GM12878 (cell line): ENCODE results near the gene CFAP54. TPM values are rescaled to one million over a fixed set of nuclear protein-coding genes. Genes with fewer than 3 reads are reported as not detected.

Source experiments
- ATAC-seq: fragments of 200-7000 bp; cut with Tn5 transposase; 3 replicates; pipeline ENCODE4 v1.9.1; 2020; ENCODE audit warnings: mild to moderate bottlenecking, moderate library complexity
- BruUV-seq: library from RNA; stranded (reverse); fragments of 400-500 nt; replicated peaks from 2 replicates; lab custom pipeline; 2021; lab: Mats Ljungman, UMichigan
- CTCF ChIA-PET: fragments of 300-600 bp; sonication (Branson Sonifier 250); formaldehyde crosslinking; extraction: SDS; loops from one replicate; lab custom pipeline; 2021; ENCODE audit warnings: inconsistent platforms; lab: Yijun Ruan, JAX
- POLR2A ChIA-PET: fragments of 350-600 bp; formaldehyde crosslinking; extraction: SDS; loops from one replicate; lab custom pipeline; 2021; ENCODE audit warnings: inconsistent platforms; lab: Charles Lee
- RAD21 ChIA-PET: fragments of 300-600 bp; sonication (Branson Sonifier 250); formaldehyde crosslinking; loops from one replicate; lab custom pipeline; 2023; ENCODE audit warnings: antibody characterized with exemption; ENCODE audit not compliant: unreplicated experiment; lab: Charles Lee
- SMC1A ChIA-PET: fragments of 300-600 bp; sonication (Branson Sonifier 250); formaldehyde crosslinking; loops from one replicate; lab custom pipeline; 2023; ENCODE audit not compliant: unreplicated experiment, uncharacterized antibody; lab: Charles Lee
- DNase-seq: peaks from one replicate; pipeline ENCODE4 v3.0.0-alpha.2; 2011; ENCODE audit warnings: low read depth, low spot score
- FAIRE-seq: peaks from 3 replicates; lab custom pipeline; 2011; peaks lifted over from hg19 to GRCh38; lab: Jason Lieb, UNC
- H2AFZ ChIP-seq: 2 replicates; pipeline ENCODE4 v1.6.0; 2011; ENCODE audit warnings: low read depth, low read length, control low read depth; ENCODE audit not compliant: control insufficient read depth
- H3K27ac ChIP-seq: 2 replicates; pipeline ENCODE4 v1.5.1; 2011; ENCODE audit warnings: control low read depth; ENCODE audit not compliant: control insufficient read depth, insufficient read depth
- H3K27me3 ChIP-seq, 2 experiments: replicated peaks in 1 of 2; 2 replicates each; pipeline versions ENCODE4 v1.6.0 to v1.6.1; 2011; ENCODE audit warnings: low read length in 1 of 2; ENCODE audit not compliant: control insufficient read depth in 2 of 2, insufficient read depth in 2 of 2
- H3K36me3 ChIP-seq, 2 experiments: 2 replicates each; pipeline ENCODE4 v1.5.1; 2011; ENCODE audit warnings: low read length in 1 of 2; ENCODE audit not compliant: control insufficient read depth in 2 of 2, insufficient read depth in 2 of 2
- H3K4me1 ChIP-seq: 2 replicates; pipeline ENCODE4 v1.6.1; 2011; ENCODE audit warnings: mild to moderate bottlenecking, low read length, moderate library complexity, mixed read lengths; ENCODE audit not compliant: control insufficient read depth, insufficient read depth
- H3K4me2 ChIP-seq: 2 replicates; pipeline ENCODE4 v1.6.0; 2011; ENCODE audit warnings: control low read depth; ENCODE audit not compliant: control insufficient read depth, insufficient read depth
- H3K4me3 ChIP-seq: fragments of 200-600 bp; sonication (generic); 2 replicates; pipeline ENCODE4 v1.5.1; 2016
- H3K79me2 ChIP-seq: 2 replicates; pipeline ENCODE4 v1.6.0; 2011; ENCODE audit warnings: low read length; ENCODE audit not compliant: control insufficient read depth, insufficient read depth
- H3K9ac ChIP-seq: 2 replicates; pipeline ENCODE4 v1.8.0; 2011; ENCODE audit warnings: low read length, control low read depth, mixed read lengths; ENCODE audit not compliant: control insufficient read depth, insufficient read depth
- H3K9me3 ChIP-seq: replicated peaks from 3 replicates; pipeline ENCODE4 v1.5.1; 2011; ENCODE audit warnings: mild to moderate bottlenecking, low read length; ENCODE audit not compliant: control insufficient read depth, insufficient read depth
- H4K20me1 ChIP-seq: 2 replicates; pipeline ENCODE4 v1.6.0; 2011; ENCODE audit not compliant: control insufficient read depth, insufficient read depth
- CBX5 ChIP-seq: sonication (generic); IDR thresholded peaks from 2 replicates; pipeline ENCODE4 v1.6.1; 2016; ENCODE audit warnings: low read depth, moderate library complexity, mild to moderate bottlenecking, inconsistent platforms
- CEBPB ChIP-seq, 2 experiments: fragments of 150-350 bp in 1 of 2; IDR thresholded peaks; 2 replicates each; pipeline ENCODE4 v1.6.1; 2012 to 2014; ENCODE audit warnings: low read depth in 2 of 2, low read length in 2 of 2, borderline replicate concordance in 1 of 2, inconsistent platforms in 1 of 2
- CHD4 ChIP-seq: fragments of 200-600 bp; sonication (generic); IDR thresholded peaks from 2 replicates; pipeline ENCODE4 v1.6.1; 2016; ENCODE audit warnings: mild to moderate bottlenecking
- CREM ChIP-seq: IDR thresholded peaks from 2 replicates; pipeline ENCODE4 v1.6.1; 2014; ENCODE audit warnings: antibody characterized with exemption, low read depth
- MEF2B ChIP-seq: fragments of 450-650 bp; IDR thresholded peaks from 2 replicates; pipeline ENCODE4 v1.6.1; 2018; ENCODE audit warnings: mild to moderate bottlenecking, moderate library complexity; ENCODE audit not compliant: partially characterized antibody, poor library complexity, severe bottlenecking
- MXI1 ChIP-seq: fragments of 150-350 bp; IDR thresholded peaks from 2 replicates; pipeline ENCODE4 v1.6.1; 2011; ENCODE audit warnings: low read depth, mild to moderate bottlenecking, inconsistent platforms, low read length, improper control_type of control experiment
- PAX5 ChIP-seq: IDR thresholded peaks from 2 replicates; pipeline ENCODE4 v1.6.1; 2011; ENCODE audit warnings: low read depth, low read length, borderline replicate concordance
- WGBS: methylation state at CpG from one replicate; pipeline ENCODE4 v1.1.6; 2016; ENCODE audit warnings: low lambda C conversion rate; ENCODE audit not compliant: insufficient replicate concordance, insufficient coverage; ENCODE audit errors: missing lambda C conversion rate; 5-methylcytosine and 5-hydroxymethylcytosine counted together
- in situ Hi-C: fragments of 300-500 bp; cut with MboI; formaldehyde crosslinking; loops from 9 replicates; pipeline ENCODE4 v1.14.3; 2018; ENCODE audit warnings: mixed read lengths
- intact Hi-C: fragments of 100-400 bp; cut with micrococcal nuclease; formaldehyde crosslinking; loops from one replicate; pipeline ENCODE4 v1.14.2; 2022; ENCODE audit not compliant: unreplicated experiment
- polyA plus RNA-seq, 11 experiments: library from polyadenylated mRNA; depleted of rRNA in 4 of 11; unstranded in 6 of 11; stranded (reverse) in 5 of 11; fragments of >200 nt; fragmentation: Nextera tagmentation in 4 of 11; fragmentation: Illumina TruSeq in 1 of 11; extraction: Ambion mirVana in 4 of 11; extraction: Trizol in 1 of 11; gene quantifications; 1 replicate in 1 of 11; 2 replicates in 10 of 11; pipeline versions ENCODE4 v1.2.1 to v1.2.3, GENCODE V29; 2011 to 2016; ENCODE audit warnings: inconsistent platforms in 2 of 11, missing spikeins in 2 of 11, low read depth in 1 of 11
- total RNA-seq, 4 experiments: library from RNA; depleted of rRNA in 3 of 4; stranded (reverse); fragments of >200 nt in 3 of 4; fragmentation: Illumina TruSeq in 1 of 4; extraction: Trizol in 1 of 4; gene quantifications; 2 replicates each; pipeline versions ENCODE4 v1.2.1 to v1.2.3, GENCODE V29; 2013 to 2021
- TF ChIP-seq, protein P1 (sequence below): IDR thresholded peaks from 2 replicates; pipeline ENCODE4 v1.6.1; 2012; ENCODE audit warnings: low read depth, low read length, improper control_type of control experiment
- TF ChIP-seq, protein P2 (sequence below): fragments of 450-650 bp; IDR thresholded peaks from 2 replicates; pipeline ENCODE4 v1.6.1; 2017; ENCODE audit warnings: borderline replicate concordance
- TF ChIP-seq, protein P3 (sequence below): IDR thresholded peaks from 2 replicates; pipeline ENCODE4 v1.6.1; 2012; ENCODE audit warnings: low read depth, low read length, improper control_type of control experiment
- TF ChIP-seq, protein P4 (sequence below): fragments of 450-650 bp; IDR thresholded peaks from 2 replicates; pipeline ENCODE4 v1.6.1; 2018; ENCODE audit warnings: borderline replicate concordance, mild to moderate bottlenecking; ENCODE audit not compliant: partially characterized antibody
- TF ChIP-seq, protein P5 (sequence below): fragments of 450-650 bp; conservative IDR thresholded peaks from 2 replicates; pipeline ENCODE4 v1.6.1; 2017; ENCODE audit warnings: mild to moderate bottlenecking, moderate library complexity

CFAP54 gene
- total and polyA plus RNA-seq, 10 of the 15 experiments (the other 5 are each of a cell fraction or from before 2014, with no cell fraction given) = 0.19 to 1.5 (median 0.56) TPM

DNA sequence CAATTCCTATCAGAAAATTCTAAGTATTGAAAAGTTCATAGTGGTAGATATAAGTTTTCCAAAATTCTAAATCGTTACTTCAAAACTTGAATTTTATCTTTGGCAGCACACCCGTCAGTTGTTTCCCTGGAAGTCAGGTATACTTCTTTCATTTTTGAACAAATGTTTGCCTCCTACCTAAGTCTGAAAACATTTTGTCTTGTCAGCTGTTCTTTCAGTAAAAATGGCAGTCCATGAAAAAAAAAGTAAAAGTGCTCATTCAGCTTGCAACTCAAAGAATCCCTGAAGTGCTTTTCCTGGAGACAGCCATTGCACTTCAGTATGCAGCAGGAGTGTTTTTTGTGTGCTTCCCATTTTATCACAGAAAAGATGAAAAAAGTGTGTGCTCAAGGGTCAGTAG is 287.5 kb downstream of the CFAP54 start:
- in situ Hi-C loops = no loop called here
- no TSS peak for BruUV-seq
- Histone ChIP-seq H3K9me3 (no peaks in the 10 kb centered on the region), H2AFZ (no peak overlapping the region), H3K4me2 (no peak overlapping the region), H3K36me3 (no peaks in the 10 kb centered on the region), H3K9ac (no peak overlapping the region), H4K20me1 (no peaks in the 10 kb centered on the region), H3K27me3 (no peaks in the 10 kb centered on the region), H3K27ac (no peak overlapping the region), H3K4me3 (no peak overlapping the region), H3K4me1 (no peaks in the 10 kb centered on the region), H3K79me2 (no peaks in the 10 kb centered on the region)
- ChIA-PET RAD21 (no interaction called here), SMC1A (interaction anchor here (0.6 kb wide), 1 partner anchor 280 kb away, joined by 3 read pairs; no protein-coding TSS in a partner anchor), CTCF (interaction anchor here (0.7 kb wide), 1 partner anchor 1333 kb away, joined by 3 read pairs; no protein-coding TSS in a partner anchor), POLR2A (no interaction called here)
- TF ChIP-seq, protein P1, sequence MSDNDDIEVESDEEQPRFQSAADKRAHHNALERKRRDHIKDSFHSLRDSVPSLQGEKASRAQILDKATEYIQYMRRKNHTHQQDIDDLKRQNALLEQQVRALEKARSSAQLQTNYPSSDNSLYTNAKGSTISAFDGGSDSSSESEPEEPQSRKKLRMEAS = no peak
- TF ChIP-seq, protein P2, sequence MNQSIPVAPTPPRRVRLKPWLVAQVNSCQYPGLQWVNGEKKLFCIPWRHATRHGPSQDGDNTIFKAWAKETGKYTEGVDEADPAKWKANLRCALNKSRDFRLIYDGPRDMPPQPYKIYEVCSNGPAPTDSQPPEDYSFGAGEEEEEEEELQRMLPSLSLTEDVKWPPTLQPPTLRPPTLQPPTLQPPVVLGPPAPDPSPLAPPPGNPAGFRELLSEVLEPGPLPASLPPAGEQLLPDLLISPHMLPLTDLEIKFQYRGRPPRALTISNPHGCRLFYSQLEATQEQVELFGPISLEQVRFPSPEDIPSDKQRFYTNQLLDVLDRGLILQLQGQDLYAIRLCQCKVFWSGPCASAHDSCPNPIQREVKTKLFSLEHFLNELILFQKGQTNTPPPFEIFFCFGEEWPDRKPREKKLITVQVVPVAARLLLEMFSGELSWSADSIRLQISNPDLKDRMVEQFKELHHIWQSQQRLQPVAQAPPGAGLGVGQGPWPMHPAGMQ = no peak
- TF ChIP-seq, protein P3, sequence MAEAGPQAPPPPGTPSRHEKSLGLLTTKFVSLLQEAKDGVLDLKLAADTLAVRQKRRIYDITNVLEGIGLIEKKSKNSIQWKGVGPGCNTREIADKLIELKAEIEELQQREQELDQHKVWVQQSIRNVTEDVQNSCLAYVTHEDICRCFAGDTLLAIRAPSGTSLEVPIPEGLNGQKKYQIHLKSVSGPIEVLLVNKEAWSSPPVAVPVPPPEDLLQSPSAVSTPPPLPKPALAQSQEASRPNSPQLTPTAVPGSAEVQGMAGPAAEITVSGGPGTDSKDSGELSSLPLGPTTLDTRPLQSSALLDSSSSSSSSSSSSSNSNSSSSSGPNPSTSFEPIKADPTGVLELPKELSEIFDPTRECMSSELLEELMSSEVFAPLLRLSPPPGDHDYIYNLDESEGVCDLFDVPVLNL = no peak
- TF ChIP-seq MXI1 (no peak), CHD4 (no peak), CEBPB (IDR thresholded peaks at IDR 0.05; ENCODE audit: borderline replicate concordance in 1 of 2, low read depth in 2 of 2, low read length in 2 of 2) (no peak), PAX5 (no peak), CBX5 (no peak), CREM (no peak), MEF2B (no peak)
- TF ChIP-seq, protein P4, sequence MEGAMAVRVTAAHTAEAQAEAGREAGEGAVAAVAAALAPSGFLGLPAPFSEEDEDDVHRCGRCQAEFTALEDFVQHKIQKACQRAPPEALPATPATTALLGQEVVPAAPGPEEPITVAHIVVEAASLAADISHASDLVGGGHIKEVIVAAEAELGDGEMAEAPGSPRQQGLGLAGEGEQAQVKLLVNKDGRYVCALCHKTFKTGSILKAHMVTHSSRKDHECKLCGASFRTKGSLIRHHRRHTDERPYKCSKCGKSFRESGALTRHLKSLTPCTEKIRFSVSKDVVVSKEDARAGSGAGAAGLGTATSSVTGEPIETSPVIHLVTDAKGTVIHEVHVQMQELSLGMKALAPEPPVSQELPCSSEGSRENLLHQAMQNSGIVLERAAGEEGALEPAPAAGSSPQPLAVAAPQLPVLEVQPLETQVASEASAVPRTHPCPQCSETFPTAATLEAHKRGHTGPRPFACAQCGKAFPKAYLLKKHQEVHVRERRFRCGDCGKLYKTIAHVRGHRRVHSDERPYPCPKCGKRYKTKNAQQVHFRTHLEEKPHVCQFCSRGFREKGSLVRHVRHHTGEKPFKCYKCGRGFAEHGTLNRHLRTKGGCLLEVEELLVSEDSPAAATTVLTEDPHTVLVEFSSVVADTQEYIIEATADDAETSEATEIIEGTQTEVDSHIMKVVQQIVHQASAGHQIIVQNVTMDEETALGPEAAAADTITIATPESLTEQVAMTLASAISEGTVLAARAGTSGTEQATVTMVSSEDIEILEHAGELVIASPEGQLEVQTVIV = no peak
- TF ChIP-seq, protein P5, sequence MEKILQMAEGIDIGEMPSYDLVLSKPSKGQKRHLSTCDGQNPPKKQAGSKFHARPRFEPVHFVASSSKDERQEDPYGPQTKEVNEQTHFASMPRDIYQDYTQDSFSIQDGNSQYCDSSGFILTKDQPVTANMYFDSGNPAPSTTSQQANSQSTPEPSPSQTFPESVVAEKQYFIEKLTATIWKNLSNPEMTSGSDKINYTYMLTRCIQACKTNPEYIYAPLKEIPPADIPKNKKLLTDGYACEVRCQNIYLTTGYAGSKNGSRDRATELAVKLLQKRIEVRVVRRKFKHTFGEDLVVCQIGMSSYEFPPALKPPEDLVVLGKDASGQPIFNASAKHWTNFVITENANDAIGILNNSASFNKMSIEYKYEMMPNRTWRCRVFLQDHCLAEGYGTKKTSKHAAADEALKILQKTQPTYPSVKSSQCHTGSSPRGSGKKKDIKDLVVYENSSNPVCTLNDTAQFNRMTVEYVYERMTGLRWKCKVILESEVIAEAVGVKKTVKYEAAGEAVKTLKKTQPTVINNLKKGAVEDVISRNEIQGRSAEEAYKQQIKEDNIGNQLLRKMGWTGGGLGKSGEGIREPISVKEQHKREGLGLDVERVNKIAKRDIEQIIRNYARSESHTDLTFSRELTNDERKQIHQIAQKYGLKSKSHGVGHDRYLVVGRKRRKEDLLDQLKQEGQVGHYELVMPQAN = no peak
- no peak for ATAC-seq
- intact Hi-C loops = no loop called here
- WGBS = 56% methylated on average over 2 of the region's 2 CpGs
- DNase-seq = no peak
- no peak for FAIRE-seq
